Ureter (tissue), 1 donor: ENCODE results near the gene AHDC1. TPM values are rescaled to one million over a fixed set of nuclear protein-coding genes. Genes with fewer than 3 reads are reported as not detected.

ENCODE experiments used
- DNase-seq: peaks from one replicate; pipeline ENCODE4 v3.0.0-alpha.2; 2020; ENCODE audit warnings: low spot score
- total RNA-seq: library from RNA; stranded (reverse); gene quantifications from one replicate; pipeline ENCODE4 v1.2.4, GENCODE V29; 2023
- donor health status: DM: yes; HTN: yes; CAD: no.

Gene AHDC1
- total RNA-seq, 1 donor from 2014 or later: 27.3 TPM

DNA sequence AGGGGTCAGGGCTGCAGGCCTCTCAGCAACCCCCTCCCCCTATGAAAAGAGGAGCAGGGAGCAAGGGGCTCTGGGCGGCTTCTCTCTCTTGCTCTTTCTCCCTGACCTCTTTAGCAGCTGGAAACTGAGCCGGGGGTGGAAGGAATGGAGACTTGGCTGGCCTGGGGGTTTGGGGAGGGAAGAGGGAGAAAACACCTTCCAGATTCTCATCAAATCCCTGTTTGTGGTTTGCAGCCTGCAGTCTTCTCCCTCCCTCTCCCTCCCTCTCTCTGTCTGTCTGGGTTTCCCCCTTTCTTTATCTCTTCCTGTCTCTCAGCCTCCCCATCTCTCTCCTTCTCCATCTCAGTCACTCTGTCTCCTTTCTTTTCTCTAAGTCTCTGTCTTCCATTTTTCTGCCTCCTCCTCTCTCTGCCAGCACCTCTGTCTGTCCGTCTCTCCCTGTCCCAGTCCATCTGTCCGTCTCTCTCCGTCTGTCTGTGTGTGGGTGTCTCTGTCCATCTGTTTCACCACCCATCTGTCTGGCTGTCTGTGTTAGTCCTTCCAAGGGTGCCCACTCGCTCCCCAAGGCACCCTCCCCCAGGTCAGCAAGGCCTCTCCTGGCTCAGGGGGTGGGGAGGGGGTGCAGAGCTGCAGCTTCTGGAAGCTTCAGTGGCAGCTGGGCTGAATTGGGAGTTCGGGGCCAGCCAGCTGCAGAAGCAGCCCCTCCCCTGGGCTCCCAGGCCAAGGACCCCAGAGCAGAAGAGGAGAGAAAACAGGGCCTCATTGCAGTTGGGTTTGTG, 6.2 kb downstream of the AHDC1 start:
- no peak for DNase-seq

DNA sequence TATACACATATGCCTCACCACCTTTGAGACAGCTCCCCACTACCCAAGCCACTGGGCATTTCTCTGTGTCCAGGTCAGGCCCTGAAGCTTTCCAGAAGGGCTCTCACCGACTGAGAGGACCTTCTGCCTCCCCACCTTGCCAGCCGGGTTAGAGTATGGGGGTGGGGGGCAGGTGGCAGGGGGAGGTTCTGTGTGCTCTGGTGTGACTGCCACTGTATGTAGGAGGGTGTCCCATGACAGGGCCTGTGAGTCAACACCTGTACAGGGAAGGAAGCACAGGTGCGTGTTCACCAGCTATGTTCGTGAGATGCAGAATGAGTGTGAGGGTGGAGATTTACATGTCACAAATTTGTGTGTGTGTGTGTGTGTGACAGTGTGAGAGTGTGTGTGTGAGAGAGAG, 7.0 kb downstream of the AHDC1 start:
- no peak for DNase-seq

DNA sequence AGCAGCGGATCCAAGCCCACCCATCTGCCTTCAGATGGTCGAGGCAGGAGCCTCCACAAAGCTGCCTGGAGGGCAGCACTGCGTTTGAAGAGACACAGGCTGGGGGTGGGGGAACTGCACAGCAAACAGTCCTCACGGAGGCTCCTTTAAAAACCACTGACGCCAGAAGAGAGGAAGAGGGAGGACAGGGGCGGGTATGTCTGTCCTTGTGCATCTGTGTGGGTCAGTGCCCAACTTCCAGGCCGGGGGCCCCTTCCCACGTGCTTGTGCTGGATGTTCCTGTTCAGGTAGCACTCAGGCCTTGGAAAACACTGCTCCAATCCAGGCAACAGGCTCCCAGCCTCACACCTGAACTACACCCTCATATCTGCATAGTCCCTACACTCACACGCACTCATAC, 7.7 kb downstream of the AHDC1 start:
- no peak for DNase-seq

DNA sequence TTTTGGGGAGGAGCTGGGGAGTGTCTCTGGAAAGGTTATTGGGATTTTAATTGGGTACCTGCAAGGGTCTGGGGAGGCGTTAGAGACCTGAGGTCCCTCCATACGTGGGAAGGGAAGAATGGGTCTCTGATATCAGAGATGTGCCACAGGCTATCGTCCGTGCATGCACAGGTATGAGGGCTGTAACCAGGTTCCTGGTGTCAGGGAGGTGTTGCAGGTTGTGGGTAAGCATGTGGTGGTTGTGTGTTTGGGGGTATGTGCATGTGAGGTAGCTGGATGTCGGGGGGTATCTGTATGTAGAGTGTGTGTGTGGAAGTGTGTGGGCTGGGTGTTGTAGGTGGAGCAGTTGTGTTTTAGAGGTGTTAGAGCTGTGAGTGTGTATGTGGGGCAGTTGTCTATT, 8.3 kb downstream of the AHDC1 start:
- DNase-seq: no peak

DNA sequence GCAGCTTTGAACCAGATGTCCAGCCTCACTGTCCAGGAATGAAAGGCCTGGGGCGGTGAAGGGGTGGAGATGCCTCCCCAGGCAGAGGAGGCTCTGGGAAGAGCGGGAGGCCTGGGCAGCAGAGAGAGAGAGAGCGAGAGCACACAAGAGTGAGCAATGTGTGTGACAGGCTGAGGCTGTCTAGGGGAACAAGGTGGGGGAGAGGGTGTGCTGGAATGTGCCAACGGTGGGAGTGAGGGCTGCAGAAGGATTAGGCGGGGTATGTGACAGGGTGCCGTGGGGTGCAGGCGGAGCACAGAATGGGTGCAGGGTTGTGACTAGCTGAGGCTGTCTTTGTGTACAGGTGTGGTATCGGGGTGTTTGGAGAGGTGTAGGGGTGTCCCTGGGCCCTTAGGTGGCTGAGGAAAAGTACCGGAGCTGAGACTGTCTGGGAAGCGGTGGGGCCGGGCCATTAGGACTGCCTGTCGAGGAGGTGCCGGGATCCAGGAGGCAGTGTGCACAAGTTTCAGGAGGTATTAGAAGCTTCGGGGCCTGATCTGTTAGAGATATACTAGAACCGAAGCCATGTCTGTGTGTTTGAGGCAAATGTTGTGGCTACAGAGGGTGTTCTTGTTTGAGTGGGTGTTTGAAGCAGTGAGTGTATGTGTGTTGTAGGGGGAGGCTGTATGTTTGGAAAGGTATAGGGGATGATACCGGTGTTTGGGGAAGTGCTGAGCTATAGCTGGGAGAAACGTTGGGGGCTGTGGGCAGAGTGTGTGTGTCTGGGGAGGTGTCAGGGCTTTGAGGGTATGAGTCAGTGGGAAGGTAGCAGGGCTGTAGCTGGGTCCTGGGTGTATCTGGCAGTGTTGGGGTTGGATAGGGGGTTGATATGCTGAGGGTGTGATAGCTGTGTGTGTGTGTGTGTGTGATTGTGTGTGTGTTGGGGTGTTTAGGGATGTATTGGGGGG, 9.1 kb downstream of the AHDC1 start:
- no peak for DNase-seq

DNA sequence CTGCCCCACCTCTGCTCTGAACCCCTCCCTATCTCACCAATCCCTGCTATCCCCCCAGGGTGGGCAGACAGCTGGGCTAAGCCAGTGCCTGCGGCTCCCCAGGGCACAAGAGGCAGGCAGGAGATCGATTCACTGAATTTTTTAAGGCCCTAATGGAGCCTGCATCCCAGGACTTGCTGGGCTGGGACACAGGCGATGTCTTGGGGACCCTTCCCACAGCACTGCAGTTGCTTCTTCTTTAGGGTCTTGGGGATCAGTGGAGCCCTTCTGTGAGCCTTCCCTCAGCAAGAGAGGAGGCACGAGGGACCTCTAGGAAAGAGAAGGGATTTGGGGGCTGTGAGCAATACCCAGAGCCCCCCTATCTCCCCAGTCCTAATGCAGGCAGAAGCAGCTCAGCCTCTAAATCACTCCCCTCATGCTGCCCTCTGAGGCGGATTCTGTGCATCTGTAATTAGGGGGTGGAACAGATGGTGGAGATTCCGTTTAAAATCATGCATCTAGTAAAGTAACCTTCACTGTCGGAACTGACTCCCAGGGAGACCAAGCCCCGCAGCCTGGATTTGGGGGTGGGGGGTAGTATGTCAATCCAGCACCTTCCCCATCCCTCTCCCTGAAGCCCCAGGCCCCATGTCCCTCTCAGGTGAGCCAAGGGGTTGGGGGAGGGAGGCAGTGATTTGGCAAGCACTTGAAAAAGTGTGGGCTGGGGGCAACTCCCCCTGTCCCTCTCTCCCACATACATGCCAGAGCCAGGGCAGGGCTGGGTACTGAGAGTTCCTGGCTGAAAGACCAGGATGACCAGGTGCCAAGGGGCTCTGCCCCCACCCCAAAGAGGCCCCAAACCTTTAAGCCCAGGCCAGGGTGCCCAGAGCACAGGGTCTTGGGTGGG, 10.0 kb downstream of the AHDC1 start:
- DNase-seq: no peak

DNA sequence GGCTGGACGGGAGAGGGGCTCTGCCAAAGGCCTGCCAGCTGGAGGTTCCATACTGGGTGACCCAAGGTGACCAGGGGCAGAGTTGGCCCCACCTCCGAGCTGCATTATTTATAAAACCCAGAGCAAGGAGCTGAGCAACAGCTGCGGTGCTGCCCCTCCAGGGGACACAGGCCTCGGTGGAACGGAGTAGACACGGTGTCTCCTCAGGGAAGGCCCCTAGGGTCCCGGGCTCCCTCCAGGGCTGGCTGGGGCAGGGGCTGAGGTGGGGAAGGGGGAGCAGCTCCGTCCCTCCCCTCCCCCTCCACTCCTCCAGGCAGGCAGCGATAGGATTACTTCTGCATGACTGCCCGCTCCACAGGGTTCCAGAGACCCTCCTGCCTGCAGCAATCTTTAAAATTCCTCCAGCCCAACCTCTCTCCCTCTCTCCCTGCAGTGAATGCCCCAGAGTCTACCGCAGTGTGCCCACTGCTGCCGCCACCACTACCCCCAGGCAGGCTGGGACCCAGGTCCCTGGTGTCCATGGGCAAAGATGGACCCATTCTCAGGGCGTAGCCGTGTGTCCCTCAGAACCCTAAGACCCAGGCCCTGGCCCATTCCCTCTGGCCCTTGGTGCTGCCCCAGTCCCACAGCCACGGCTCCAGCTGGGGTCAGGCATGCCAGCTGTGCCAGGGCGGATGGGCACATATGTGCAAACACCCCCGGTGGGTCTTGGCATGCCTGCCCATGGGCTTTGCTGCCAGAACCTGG, 10.8 kb downstream of the AHDC1 start:
- DNase-seq: no peak

DNA sequence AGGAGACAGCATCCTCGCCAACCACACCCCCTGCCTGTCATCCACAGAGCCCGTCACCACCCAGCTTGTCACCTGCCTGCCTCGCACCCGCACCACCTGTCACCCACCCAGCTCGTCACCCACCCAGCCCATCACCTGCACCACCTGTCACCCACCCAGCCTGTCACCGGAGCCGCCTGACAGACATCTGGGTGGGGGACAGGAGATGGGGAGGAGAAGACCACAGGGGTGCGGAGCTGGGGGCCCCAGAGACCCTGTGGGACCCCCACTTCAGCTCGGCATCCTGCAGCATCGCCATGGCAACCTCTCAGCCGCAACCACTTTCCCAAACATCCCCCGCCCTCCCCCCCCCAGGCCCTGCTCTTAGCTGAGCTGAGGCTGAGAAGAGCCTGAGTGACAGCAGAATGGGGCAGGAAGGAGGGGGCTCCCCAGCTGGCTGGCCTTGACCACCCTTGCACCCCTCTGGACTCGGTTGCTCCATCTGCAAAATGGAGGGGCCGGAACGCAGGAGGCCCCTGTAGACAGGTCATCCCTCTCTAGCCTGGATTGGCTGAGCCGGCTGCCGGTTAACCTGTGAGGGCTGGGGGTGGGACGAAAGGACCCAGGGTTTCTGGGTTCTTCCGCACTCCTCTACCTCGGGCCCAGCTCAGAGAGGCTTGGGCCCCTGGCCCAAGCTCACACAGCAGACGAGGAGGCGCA, 11.6 kb downstream of the AHDC1 start:
- DNase-seq: no peak

DNA sequence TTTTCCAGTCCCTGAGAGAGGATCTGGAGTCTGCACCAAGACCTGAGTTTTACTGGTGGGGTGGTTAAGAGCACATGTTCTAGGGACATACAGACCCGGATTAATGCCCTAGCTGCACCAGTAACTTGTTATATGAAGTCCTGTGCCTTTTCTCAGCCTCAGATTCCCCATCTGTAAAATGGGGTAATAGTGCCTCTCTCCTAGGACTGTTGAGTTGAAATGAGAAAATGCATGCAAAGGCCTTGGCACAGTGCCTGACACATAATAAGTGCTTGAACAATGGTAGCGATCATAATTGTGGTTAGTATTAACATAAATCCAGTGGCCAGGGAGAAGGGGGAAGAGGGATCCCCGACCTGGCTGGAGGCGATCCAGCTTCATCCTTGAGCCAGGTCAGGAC, 12.3 kb downstream of the AHDC1 start:
- no peak for DNase-seq

DNA sequence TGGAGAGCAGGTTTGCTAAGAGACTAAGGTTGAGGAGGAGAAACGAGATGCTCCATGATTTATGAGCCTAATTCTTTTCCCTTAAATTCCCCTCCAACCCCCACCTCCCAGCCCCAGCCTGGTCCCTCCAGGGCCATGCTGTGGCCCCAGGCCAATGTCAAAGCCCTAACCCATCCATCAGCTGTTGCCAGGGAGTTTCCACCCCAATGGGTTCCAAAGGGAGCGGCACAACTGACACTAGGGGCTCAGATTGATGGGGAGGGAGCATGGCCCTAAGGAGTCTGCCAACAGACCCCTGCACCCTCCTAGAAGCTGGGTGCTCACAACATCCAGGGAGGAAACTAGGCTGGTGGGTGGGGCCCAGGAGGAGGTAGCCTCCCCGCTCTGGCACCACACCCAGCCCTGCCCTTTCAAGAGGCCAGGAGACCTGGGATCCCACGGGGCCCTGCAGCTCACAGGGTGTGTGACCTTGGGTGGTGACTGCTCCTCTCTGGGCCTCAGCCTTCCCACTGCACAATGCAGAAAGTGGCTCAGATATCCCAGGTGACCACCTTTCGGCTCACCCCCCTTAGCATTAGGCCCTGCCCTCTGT, 12.9 kb downstream of the AHDC1 start:
- no peak for DNase-seq

DNA sequence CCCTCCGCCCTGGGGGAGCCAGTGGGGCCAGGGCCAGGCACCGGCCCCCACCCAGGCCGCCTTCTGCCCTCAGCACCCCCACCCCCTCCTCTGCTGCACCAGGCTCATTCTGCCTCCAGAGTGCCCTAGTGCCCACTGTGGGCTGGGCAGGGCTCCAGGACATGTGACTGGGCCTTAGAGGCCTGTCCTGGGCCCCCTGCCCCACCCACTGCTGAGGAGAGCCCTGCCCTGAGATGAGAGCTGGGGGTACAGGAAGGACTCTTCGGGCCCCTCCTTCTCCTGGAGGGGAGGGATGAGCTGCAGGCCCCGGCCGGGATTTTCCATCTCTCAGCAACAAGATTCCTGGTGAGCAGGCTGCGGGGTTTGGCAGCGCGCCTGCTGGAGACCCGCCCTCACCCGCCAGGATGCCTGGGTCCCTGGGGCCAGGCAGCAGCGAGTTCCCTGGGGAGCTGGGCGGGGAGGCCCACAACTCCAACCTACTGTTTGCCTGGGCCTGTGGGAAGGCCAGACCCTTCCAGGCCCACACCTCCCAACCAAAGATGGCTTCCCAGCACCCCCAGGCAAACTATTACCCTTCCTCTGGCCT, 14.0 kb downstream of the AHDC1 start:
- no peak for DNase-seq

DNA sequence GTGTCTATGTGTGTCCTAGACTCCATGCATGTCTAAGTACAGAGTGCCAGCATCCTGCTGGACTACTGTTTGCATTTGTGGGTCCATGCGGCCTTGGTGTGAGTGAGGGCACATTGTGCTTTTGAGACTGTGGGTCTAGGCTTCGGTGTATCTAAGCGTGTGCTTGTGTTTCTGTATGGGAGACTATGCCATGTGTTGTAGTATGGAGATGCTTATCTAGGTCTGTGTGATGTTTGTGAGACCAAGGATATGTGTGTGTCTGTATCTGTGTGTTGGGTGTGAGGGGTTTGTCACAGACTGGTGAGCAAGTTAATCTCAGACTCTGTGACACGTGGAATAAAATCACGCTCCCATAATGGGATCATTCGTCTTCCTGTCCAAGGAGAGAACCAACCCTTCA, 14.5 kb downstream of the AHDC1 start:
- no peak for DNase-seq

DNA sequence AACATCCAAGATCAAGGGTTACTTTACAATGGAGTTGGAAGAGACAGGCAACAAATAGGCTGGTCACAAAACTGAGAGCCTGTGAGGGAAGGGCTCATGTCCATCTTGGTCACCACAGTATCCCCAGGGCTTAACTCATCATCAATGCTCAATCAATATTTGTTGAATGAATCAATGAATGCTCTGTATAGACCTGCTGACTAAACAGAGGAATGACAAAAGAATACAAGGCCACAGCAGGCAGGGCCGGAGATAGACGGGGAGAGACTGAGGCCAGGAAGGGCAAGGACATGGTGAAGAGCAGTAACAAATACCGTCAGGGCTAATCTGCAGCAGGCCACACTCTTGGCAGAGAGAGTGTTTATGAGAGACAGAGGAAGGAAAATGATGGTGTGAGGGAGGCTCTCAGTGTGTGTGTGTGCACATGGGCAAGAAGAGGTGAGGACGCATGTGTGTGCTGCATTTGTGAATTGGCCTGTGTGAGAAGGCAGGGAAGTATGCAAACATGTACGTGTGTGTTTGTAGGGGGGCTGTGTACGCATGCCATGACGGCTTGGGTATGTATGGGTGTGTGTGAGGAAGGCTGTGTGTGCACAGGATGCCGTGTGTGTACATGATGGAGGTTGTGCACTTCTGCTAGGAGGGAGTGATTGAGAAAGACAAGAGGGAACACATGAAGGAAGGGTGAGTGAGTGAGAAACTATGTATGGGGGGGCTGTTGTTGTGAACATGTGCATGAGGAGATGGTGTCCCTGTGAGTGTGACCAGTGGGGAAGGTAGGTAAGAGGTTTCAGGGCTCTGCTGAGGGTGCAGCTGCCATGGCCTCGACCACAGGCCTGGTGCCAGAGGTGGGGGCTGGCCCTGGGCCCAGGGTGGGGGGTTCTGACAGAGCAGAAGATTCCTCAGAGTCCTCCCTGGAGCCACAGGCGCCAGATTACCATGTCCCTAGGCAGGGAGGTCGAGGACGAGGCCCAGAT, 15.4 kb downstream of the AHDC1 start:
- no peak for DNase-seq

DNA sequence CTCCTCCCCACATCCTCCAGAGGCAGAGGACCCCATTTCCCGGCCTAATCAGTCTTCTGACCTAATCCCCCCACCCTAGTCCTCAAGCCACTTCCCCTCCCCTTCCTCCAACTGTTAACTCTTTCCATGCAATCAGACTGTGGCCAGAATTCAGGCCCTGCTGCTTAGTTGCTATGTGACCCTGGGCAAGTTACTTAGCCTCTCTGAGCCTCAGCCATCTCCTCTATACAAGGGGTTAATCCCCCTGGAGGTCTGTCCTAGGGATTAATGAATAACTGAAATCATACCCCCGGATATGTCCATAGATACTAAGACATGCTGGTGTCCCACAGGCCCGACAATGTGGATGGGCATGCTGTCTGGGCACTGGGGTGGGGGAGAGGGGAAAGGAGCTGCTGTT, 18.3 kb downstream of the AHDC1 start:
- no peak for DNase-seq

DNA sequence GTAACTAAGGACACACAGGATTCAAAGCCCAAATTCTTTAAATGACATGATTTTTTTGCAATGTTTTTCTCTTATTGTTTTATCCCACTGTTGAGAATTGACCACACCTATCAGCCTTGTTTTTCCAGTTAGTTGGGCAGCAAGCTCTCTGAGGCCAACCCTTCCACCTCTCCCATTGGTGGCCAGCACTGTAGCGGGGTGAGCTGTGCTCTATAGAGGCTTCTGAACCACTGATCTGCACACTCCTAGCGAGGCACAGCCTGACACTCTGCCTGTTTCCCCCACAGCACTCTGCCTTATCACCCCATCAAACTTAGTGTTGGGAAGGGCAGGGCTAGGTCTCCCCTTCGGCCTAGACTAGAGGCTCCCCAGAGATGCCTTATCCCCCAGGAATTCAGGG, 19.5 kb downstream of the AHDC1 start:
- no peak for DNase-seq

DNA sequence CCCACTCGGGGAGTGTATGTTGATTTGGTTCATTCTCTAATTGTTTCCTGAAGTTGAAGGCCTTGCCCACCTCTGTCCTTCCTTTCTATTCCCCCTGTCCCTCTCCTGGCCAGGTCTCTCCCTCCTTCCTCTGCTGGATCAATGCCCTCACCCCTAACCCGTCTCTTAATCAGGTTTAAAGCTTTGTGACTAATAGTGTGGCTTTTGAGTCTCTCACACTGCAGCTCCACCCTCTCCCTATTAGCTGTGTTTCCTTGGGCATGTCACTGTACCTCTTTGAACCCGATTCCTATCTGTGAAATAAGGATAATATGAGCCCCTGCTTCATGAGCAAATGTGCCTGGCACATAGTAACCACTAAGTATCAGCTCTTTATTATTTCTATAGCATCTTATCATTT, 20.5 kb downstream of the AHDC1 start:
- DNase-seq: no peak

DNA sequence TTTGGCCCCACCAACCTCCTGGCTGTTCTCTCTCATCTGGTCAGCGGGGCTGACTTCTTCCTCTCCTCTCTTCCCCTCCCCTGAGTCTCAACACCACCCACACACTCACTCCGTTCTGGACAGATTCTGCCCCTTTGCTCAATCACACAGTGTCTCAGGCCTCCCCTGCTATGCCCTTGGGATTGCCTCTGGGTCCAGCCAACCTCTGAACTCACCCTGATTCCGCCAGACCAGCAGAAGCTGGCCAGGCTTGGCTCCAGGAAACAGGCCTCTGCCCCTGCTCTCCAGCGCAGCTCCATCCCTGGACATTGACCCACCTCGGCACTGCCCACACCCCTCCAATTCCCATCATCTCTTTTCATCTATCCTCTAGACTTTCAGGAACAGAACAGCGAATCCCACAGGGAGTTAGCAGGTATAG, 22.1 kb downstream of the AHDC1 start:
- DNase-seq: no peak

DNA sequence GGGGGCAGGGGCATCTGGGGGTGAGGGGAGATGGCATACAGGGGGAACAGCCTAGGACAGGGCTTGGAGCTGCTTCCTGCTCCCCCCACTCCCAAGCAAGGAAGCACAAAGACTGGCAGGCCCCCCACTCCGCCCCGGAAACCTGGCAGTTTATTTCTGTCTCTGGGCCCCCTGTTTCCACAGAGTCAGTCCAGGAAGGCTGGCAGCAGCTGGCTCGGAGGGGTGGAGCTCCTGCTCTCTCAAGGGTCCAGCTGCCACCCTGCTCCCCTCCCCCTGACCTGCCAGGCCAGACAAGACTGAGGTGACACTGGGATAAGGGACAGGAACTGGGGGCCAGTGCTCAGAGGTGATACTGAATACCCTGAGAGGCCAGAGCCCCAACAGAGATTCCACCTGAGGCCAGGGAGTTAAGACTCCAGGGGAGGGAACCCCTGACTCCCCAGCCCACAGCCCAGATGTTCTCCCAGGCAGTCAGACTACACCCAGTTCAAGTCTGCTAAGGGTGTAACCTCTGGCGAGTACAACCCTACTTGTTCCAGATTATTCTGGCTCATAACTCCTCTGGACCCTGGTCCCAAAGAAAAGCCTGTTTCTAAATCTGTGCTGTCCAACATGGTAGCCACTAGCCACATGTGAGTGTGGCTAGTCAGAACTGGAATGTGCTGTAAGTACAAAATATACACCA, 26.3 kb downstream of the AHDC1 start:
- no peak for DNase-seq
